Testis (tissue), 2 donors: Measurements from ENCODE around the gene SLC35F4.

Source experiments
- POLR2A ChIP-seq: fragments of 450-650 bp; IDR thresholded peaks from one replicate; pipeline ENCODE4 v1.6.1; 2017; ENCODE audit warnings: antibody characterized with exemption, mild to moderate bottlenecking, moderate library complexity
- TF ChIP-seq, protein P1 (sequence below), 3 experiments: fragments of 450-650 bp in 2 of 3; fragments of 200-600 bp in 1 of 3; sonication (generic) in 1 of 3; IDR thresholded peaks; one replicate each; pipeline ENCODE4 v1.5.1; 2016 to 2019; ENCODE audit warnings: antibody characterized with exemption in 3 of 3, mild to moderate bottlenecking in 2 of 3, moderate library complexity in 1 of 3

DNA sequence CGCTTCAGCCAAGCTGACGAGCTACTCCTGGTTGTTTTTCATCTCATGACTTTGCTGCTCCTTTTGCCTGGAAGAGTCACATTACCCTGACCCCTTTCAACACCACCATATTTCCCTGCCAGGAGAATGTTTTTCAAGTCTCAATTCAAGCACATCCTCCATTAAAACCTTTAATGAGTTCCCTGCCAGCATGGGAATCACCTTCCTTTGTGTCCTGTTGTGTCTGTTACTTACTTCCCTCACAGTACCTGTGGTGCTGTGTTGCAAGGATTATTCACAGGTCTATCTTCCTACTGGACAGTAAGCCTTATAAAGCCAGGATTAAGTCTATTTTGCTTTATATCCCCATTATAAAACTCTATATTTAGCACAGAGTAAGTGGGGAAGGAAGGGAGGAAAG, 13.6 kb upstream of the SLC35F4 start:
- TF ChIP-seq POLR2A = no peak
- TF ChIP-seq, protein P1, sequence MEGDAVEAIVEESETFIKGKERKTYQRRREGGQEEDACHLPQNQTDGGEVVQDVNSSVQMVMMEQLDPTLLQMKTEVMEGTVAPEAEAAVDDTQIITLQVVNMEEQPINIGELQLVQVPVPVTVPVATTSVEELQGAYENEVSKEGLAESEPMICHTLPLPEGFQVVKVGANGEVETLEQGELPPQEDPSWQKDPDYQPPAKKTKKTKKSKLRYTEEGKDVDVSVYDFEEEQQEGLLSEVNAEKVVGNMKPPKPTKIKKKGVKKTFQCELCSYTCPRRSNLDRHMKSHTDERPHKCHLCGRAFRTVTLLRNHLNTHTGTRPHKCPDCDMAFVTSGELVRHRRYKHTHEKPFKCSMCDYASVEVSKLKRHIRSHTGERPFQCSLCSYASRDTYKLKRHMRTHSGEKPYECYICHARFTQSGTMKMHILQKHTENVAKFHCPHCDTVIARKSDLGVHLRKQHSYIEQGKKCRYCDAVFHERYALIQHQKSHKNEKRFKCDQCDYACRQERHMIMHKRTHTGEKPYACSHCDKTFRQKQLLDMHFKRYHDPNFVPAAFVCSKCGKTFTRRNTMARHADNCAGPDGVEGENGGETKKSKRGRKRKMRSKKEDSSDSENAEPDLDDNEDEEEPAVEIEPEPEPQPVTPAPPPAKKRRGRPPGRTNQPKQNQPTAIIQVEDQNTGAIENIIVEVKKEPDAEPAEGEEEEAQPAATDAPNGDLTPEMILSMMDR (IDR thresholded peaks at IDR 0.05) = no peak
